ENCODE data around the gene PROK2. TPM values are rescaled to one million over a fixed set of nuclear protein-coding genes. Genes with fewer than 3 reads are reported as not detected.

PROK2 gene
- total RNA-seq, 4 donors from 2014 or later: 0.62 to 0.83 TPM; not detected in 2

- WGBS, 2 donors: 66 to 77% methylated on average over 5 to 6 of the region's 6 CpGs
- no peaks in the 10 kb centered on the region for H3K9me3 ChIP-seq
- TF ChIP-seq CTCF (IDR thresholded peaks at IDR 0.05): no peak
- TF ChIP-seq POLR2A (IDR thresholded peaks at IDR 0.05): no peak
- H3K4me1 ChIP-seq: no peaks in the 10 kb centered on the region
- no peak for DNase-seq
- H3K27me3 ChIP-seq: peaks cover 0 to 12% (median 0%) of the 10 kb centered on the region in 4 donors
- no peak overlapping the region for H3K27ac ChIP-seq
- H3K4me3 ChIP-seq: no peak overlapping the region
- intact Hi-C loops (cut with DNase I): no loop called here
- H3K36me3 ChIP-seq: no peaks in the 10 kb centered on the region
These were observed 24.5 kb upstream of the PROK2 start for GRCh38 chr3:71809321-71810026.

GRCh38 chr3:71806736-71807135, 21.8 kb upstream of the PROK2 start:
- TF ChIP-seq CTCF (IDR thresholded peaks at IDR 0.05) (no peak), POLR2A (IDR thresholded peaks at IDR 0.05) (no peak)
- Histone ChIP-seq H3K9me3 (no peaks in the 10 kb centered on the region), H3K27ac (no peak overlapping the region), H3K4me1 (no peaks in the 10 kb centered on the region), H3K27me3 (peaks cover 0 to 29% (median 0%) of the 10 kb centered on the region in 4 donors), H3K4me3 (no peak overlapping the region), H3K36me3 (no peaks in the 10 kb centered on the region)
- no peak for DNase-seq
- intact Hi-C loops (cut with DNase I): no loop called here
- 76 to 90% methylated on average over 3 of the region's 3 CpGs for WGBS, 2 donors

- no peak overlapping the region for H3K27ac ChIP-seq
- H3K4me3 ChIP-seq: no peak overlapping the region
- no peak for TF ChIP-seq POLR2A (IDR thresholded peaks at IDR 0.05)
- no peak for TF ChIP-seq CTCF (IDR thresholded peaks at IDR 0.05)
- no peaks in the 10 kb centered on the region for H3K9me3 ChIP-seq
- no peak for DNase-seq
- 73 to 74% methylated on average over 2 of the region's 2 CpGs for WGBS, 2 donors
- H3K36me3 ChIP-seq: no peaks in the 10 kb centered on the region
- H3K4me1 ChIP-seq: no peaks in the 10 kb centered on the region
- intact Hi-C loops (cut with DNase I): no loop called here
- peaks cover 0 to 39% (median 0%) of the 10 kb centered on the region in 4 donors for H3K27me3 ChIP-seq
These were observed 20.7 kb upstream of the PROK2 start for GRCh38 chr3:71805691-71806090.

GRCh38 chr3:71805199-71805598, 20.3 kb upstream of the PROK2 start:
- H3K9me3 ChIP-seq: no peaks in the 10 kb centered on the region
- intact Hi-C loops (cut with DNase I): no loop called here
- no peak overlapping the region for H3K4me3 ChIP-seq
- no peaks in the 10 kb centered on the region for H3K4me1 ChIP-seq
- TF ChIP-seq POLR2A (IDR thresholded peaks at IDR 0.05) (no peak), CTCF (IDR thresholded peaks at IDR 0.05) (no peak)
- H3K36me3 ChIP-seq: no peaks in the 10 kb centered on the region
- H3K27me3 ChIP-seq: peaks cover 0 to 44% (median 0%) of the 10 kb centered on the region in 4 donors
- no peak overlapping the region for H3K27ac ChIP-seq
- DNase-seq: no peak
- WGBS, 2 donors: 84 to 89% methylated on average over 3 of the region's 3 CpGs

- intact Hi-C loops (cut with DNase I): no loop called here
- peaks cover 0 to 59% (median 0%) of the 10 kb centered on the region in 4 donors for H3K27me3 ChIP-seq
- H3K27ac ChIP-seq: no peak overlapping the region
- H3K36me3 ChIP-seq: no peaks in the 10 kb centered on the region
- no peak overlapping the region for H3K4me3 ChIP-seq
- no peaks in the 10 kb centered on the region for H3K4me1 ChIP-seq
- DNase-seq: no peak
- TF ChIP-seq CTCF (IDR thresholded peaks at IDR 0.05) (no peak), POLR2A (IDR thresholded peaks at IDR 0.05) (no peak)
- no peaks in the 10 kb centered on the region for H3K9me3 ChIP-seq
- 90 to 92% methylated on average over 2 to 3 of the region's 3 CpGs for WGBS, 2 donors
These were observed 18.3 kb upstream of the PROK2 start for GRCh38 chr3:71803248-71803647.
